Dedifferentiated amniotic fluid mesenchymal stem cell (primary cell): ENCODE data around the gene DMBX1.

Experiments
- DNase-seq: peaks from one replicate; pipeline ENCODE4 v3.0.0-alpha.2; 2016; ENCODE audit errors: extremely low spot score

DMBX1 gene

GRCh38 chr1:46459315-46459714 is 30.3 kb upstream of the DMBX1 start:
- DNase-seq: no peak

DNA sequence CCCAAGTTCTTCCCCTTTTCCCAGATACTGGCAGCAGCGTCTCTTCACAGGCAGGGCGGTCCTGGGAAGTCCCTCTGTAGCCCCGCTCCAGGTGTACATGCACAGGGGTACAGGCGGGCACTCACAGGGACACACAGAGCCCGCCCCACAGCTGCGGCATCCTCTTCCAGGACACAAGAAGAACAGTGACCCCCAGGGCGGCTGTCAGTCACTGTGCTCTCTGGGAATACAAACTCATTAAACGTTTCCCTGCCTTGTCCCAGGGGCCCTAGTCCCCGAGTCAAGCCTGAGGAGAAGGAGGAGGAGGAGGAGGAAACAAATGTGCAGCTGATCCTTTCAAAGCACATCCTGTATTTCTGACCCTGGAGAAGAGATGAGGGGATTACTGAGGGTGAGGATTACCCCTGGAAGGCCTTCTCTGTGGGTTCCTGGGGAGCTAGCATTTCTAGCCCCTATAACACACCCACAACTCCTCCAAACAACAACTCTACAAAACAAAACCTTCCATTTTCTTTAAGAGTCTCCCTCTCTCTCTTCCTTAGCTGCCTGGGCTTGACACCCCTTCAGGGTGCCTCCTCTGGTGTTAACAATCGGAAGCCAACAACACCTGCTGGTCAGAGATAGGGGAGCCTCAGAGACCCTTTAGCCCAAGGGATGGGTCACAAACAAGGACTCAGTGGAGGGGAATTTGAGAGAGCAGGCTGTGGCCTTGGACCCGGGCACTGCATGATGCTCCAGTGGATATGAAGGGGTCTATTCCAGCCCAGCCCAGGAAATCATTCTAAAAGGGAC is 28.4 kb upstream of the DMBX1 start:
- DNase-seq: no peak

GRCh38 chr1:46461809-46462448 is 27.7 kb upstream of the DMBX1 start:
- DNase-seq: no peak

- DNase-seq: no peak
Measured at GRCh38 chr1:46464013-46464548, 25.6 kb upstream of the DMBX1 start.

DNA sequence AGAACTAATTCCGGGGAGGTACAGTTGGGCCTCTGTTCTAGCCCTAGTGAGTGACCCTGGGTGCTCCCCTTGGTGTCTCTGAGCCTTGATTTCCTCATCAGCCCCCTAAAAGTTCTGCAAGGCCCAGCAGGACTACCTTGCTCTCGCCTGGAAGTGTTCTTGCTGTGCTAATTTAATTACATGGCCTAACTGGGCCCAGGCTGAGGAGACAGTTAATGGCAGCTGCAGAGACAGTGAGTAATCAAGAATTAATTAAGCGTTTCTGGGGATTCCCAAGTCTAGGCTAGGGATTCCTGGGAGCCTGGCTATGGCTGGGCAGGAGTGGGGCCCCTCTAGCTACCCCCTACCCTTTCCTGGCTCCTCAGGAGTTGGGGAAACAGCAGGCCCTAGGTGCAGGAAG is 24.7 kb upstream of the DMBX1 start:
- DNase-seq: no peak

DNA sequence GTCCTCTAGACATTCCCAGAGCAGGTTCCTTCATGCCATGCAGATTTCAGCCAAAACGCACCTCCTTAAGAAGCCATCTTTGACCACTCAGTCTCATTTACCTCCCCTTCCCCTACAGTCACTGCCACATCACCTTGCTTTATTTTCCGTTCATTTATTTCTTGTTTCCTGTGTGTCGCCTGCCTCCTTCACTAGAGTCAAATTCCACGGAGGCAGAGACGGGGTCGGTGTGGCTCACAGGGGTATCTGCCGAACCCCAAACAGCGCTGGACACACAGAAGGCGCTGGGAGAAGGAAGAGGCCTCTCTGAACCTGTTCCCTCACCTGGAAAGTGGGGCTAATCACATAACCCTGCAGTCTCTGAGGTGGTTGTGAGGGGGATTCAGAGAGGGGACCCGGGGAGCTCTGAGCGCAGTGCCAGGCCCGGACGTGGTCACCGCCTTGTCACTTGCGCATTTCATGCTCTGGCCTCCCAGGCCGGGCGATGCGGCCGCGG is 23.6 kb upstream of the DMBX1 start:
- no peak for DNase-seq

- no peak for DNase-seq
Measured at GRCh38 chr1:46466477-46467182, 23.0 kb upstream of the DMBX1 start.

DNA sequence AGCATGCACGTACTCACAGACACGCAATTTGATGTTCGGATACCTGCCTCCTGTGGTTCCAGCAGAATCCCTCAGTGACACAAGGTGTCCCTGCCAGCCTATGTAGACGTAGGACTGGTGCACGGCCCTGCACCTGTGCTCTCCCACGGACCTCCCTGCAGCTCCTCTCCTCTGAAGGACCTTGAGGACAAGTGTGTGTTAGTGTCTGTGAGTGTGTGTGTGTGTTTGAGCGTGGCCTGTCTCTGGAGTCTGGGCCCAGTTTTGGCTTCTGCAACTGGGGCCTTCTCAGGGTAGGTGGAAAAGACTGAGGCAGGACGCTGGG is 22.5 kb upstream of the DMBX1 start:
- no peak for DNase-seq

DNA sequence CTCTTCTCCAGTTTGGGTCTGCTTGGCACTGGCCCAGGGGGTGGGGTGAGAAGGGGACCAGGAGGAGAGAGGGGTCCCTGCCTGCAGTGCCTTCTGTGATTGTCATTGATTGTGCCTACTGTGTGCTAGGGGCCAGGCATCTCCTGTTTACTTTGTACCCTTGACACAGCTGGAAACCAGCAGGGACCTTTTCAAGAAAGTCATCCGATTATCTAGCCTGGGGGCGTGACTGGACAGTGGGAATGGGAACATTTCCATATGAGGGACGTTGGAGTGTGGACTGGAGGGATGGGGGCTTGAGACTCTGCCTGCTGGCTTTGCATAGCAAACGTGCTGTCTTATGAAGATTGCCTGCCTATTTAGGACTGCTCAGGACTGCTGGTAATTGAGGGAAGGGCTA is 19.8 kb upstream of the DMBX1 start:
- no peak for DNase-seq

- DNase-seq: no peak
Measured at GRCh38 chr1:46471848-46472492, 17.7 kb upstream of the DMBX1 start.

- DNase-seq: no peak
Measured at GRCh38 chr1:46472498-46473181, 17.0 kb upstream of the DMBX1 start.

GRCh38 chr1:46473991-46474390 is 15.6 kb upstream of the DMBX1 start:
- DNase-seq: no peak

- DNase-seq: no peak
Measured at GRCh38 chr1:46474570-46474969, 15.1 kb upstream of the DMBX1 start.

DNA sequence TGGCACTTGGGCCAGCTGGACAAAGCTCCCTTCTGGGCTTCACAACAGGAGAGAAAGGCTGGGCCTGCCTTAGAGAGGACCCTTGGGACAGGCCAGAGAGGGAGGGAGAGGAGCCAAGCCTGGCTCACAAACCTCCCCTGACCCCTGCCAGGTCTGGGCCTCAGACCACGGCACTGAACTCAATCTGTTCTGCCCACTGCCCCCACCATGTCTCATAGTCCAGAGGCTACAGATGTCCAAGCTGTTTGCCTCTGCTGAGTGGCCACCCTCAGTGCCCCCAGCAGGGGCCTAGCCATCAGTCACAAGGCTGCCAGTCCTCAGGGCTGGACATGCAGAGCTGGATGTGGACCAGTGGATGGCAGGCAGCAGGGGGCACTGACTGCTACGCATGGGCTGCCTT is 13.0 kb upstream of the DMBX1 start:
- DNase-seq: no peak

- peak; percentile 35 for DNase-seq
Measured at GRCh38 chr1:46477153-46477929, 12.3 kb upstream of the DMBX1 start.

GRCh38 chr1:46478721-46479485 is 10.7 kb upstream of the DMBX1 start:
- DNase-seq: no peak

- DNase-seq: no peak
Measured at GRCh38 chr1:46479744-46480350, 9.8 kb upstream of the DMBX1 start.

DNA sequence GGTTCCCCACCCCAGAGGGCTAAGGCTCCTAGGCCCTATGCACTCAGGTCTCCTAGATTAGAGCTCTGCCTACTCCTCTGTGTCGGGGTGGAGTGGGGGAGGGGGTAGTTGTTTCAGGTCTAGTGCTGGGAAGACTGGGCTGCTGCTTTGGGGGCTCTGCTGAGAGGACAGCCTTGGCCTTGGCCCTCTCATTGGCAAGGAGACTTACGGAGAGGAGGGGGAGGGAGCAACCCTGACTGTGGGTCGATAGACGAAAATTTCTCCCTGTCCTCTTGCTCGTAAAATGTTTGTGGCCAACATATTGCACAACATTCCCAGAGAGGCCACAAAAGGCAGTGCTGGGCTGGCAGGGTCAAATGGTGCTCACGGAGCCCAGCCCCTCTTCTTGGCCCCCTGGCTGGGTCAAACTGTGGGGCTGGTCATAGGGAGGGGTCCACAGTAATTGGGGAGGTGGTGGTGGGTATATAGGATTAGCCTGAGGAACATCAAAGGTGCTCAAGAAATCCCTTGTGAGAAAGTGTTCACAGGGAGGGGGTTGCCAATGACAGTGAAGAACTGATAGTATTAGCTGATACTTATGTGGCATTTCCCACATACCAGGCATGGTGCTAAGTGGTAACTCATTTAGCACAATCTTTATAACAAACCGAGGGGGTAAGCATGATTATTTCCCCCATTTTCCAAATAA is 8.5 kb upstream of the DMBX1 start:
- no peak for DNase-seq

- DNase-seq: no peak
Measured at GRCh38 chr1:46481961-46482360, 7.7 kb upstream of the DMBX1 start.
